Activated CD8-positive, alpha-beta memory T cell treated with anti-CD3 and anti-CD28 coated beads, Interleukin-2, amount 50 U/mL, for 4 hours (primary cell): ENCODE data around the gene NAA20.

Source experiments
- DNase-seq: peaks from one replicate; pipeline ENCODE4 v3.0.0-alpha.2; 2020

Gene NAA20

DNA sequence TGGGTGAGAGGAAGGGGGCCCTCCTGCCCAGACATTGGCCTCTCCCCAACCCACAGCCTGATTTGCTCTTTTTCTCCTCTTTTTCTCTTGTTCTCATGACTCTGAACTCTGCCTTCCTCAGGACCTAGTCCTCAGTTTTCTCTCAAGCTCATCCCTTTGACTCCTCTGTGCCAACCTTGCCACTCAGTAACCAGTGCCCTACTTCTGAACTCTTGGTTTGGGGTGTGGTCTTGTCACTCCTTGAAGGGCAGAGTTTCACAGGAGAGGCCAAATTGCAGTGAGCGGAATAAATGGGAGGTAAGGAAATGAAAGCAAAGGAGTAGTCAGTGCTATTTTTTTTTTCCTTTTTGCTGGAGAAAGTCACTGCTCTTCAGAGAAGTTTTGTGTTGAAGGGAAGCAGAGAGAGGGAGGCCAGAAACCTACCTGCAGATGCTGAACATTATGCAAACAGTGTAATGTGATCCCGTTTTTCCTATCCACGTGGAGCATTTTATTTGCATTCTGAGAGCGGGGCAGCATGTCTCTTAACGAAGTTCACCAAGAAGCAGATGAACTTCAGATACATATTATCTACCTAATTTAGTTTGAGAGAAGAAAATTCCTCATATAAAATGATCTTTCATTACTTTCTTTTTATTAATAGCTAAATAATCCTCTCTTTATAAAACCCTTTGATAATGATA lies 62.1 kb downstream of the NAA20 start:
- DNase-seq: no peak
